Fibroblast of the aortic adventitia (primary cell): ENCODE results near the gene GLI1. TPM values are rescaled to one million over a fixed set of nuclear protein-coding genes. Genes with fewer than 3 reads are reported as not detected.

Experiments
- DNase-seq: peaks from one replicate; pipeline ENCODE4 v3.0.0-alpha.2; 2010; ENCODE audit warnings: low read depth
- H3K4me3 ChIP-seq: 2 replicates; pipeline ENCODE4 v1.5.1; 2011; ENCODE audit warnings: low read depth, mild to moderate bottlenecking, control low read depth, low read length, moderate library complexity
- total RNA-seq: library from RNA; depleted of rRNA; stranded (reverse); fragments of >200 nt; gene quantifications from 2 replicates; pipeline ENCODE4 v1.2.3, GENCODE V29; 2012; ENCODE audit warnings: low replicate concordance
- TF ChIP-seq, protein P1 (sequence below): IDR thresholded peaks from 2 replicates; pipeline ENCODE4 v1.5.1; 2011; ENCODE audit warnings: mild to moderate bottlenecking, low read length, control low read depth, inconsistent platforms; ENCODE audit not compliant: insufficient read depth

The GLI1 gene
- total RNA-seq, 1 donor: 1.1 TPM

GRCh38 chr12:57465747-57466505 lies 6.3 kb downstream of the GLI1 start:
- DNase-seq: no peak
- TF ChIP-seq, protein P1, sequence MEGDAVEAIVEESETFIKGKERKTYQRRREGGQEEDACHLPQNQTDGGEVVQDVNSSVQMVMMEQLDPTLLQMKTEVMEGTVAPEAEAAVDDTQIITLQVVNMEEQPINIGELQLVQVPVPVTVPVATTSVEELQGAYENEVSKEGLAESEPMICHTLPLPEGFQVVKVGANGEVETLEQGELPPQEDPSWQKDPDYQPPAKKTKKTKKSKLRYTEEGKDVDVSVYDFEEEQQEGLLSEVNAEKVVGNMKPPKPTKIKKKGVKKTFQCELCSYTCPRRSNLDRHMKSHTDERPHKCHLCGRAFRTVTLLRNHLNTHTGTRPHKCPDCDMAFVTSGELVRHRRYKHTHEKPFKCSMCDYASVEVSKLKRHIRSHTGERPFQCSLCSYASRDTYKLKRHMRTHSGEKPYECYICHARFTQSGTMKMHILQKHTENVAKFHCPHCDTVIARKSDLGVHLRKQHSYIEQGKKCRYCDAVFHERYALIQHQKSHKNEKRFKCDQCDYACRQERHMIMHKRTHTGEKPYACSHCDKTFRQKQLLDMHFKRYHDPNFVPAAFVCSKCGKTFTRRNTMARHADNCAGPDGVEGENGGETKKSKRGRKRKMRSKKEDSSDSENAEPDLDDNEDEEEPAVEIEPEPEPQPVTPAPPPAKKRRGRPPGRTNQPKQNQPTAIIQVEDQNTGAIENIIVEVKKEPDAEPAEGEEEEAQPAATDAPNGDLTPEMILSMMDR: no peak
- H3K4me3 ChIP-seq: no peak overlapping the region

DNA sequence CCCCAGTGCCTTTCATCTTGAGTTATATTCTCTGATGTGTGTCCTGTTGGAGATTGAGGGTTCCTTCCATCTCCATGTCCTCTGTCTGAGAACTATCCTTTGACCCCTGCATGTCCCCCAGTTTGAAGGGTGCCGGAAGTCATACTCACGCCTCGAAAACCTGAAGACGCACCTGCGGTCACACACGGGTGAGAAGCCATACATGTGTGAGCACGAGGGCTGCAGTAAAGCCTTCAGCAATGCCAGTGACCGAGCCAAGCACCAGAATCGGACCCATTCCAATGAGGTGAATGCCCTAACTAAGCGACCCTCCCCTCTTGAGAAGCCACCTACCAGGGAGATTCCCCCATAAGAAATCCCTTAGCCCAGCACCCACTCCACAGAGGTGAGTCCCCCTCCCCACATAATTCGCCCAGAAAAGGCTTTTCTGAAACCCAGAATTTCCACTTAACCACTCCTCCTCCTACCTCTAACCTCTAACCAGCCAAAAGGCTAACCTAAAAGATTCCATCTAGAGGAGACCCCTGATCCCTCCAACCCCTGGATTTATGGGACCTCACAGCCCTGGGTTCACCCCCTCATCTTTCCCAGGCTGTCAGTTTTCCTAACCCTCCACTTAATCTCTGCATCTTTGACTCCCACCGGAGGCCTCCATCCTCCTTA lies 7.8 kb downstream of the GLI1 start:
- no peak overlapping the region for H3K4me3 ChIP-seq
- DNase-seq: no peak
- TF ChIP-seq, protein P1: no peak

DNA sequence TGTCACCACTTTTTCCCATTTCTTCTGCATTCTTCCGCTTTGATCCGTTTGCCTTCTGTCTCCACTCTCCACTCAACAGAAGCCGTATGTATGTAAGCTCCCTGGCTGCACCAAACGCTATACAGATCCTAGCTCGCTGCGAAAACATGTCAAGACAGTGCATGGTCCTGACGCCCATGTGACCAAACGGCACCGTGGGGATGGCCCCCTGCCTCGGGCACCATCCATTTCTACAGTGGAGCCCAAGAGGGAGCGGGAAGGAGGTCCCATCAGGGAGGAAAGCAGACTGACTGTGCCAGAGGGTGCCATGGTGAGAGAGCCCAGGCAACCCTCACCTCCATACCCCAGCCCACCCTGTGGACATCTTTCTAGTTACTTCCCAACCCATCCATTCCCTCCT lies 8.3 kb downstream of the GLI1 start:
- TF ChIP-seq, protein P1: no peak
- H3K4me3 ChIP-seq: no peak overlapping the region
- no peak for DNase-seq

DNA sequence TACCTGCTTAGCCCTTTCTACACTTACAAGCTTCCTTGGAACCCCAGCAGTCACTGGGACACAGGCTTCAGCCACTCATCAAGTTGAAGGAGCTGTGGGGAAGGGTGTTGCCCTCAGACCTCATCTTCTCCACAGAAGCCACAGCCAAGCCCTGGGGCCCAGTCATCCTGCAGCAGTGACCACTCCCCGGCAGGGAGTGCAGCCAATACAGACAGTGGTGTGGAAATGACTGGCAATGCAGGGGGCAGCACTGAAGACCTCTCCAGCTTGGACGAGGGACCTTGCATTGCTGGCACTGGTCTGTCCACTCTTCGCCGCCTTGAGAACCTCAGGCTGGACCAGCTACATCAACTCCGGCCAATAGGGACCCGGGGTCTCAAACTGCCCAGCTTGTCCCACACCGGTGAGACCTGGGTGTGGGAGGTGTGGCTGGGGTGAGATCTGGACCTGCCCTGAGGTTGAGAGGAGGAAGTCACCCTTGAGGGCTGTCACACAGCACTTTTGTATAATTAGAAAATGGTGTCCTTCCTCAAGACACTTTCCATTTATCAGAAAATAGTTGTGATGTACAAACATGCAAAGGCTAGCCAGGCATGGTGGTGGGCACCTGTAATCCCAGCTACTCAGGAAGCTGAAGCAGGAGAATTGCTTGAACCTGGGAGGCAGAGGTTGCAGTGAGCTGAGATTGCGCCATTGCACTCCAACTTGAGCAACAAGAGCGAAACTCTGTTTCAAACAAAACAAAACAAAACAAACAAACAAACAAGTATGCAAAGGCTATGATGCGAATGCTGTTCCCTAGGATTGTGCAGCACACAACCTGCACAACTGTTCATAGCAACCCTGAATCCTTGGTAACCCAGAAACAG lies 9.9 kb downstream of the GLI1 start:
- no peak for DNase-seq

GRCh38 chr12:57470286-57470969 lies 10.8 kb downstream of the GLI1 start:
- no peak for DNase-seq
- H3K4me3 ChIP-seq: no peak overlapping the region
- TF ChIP-seq, protein P1: no peak

More for the DNA sequence above, 9.9 kb downstream of the GLI1 start:
- TF ChIP-seq, protein P1: no peak
- H3K4me3 ChIP-seq: no peak overlapping the region

DNA sequence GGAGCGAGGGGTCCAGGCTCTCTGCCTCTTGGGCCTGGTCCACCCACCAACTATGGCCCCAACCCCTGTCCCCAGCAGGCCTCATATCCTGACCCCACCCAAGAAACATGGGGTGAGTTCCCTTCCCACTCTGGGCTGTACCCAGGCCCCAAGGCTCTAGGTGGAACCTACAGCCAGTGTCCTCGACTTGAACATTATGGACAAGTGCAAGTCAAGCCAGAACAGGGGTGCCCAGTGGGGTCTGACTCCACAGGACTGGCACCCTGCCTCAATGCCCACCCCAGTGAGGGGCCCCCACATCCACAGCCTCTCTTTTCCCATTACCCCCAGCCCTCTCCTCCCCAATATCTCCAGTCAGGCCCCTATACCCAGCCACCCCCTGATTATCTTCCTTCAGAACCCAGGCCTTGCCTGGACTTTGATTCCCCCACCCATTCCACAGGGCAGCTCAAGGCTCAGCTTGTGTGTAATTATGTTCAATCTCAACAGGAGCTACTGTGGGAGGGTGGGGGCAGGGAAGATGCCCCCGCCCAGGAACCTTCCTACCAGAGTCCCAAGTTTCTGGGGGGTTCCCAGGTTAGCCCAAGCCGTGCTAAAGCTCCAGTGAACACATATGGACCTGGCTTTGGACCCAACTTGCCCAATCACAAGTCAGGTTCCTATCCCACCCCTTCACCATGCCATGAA lies 11.5 kb downstream of the GLI1 start:
- TF ChIP-seq, protein P1: no peak
- H3K4me3 ChIP-seq: no peak overlapping the region
- no peak for DNase-seq
